Uterus (tissue), 2 donors: ENCODE results near the gene GLYATL1B.
"Not testable (repeated sequence)": the region's sequence is repeated elsewhere in the genome, so short reads cannot be mapped to it uniquely, and the experiment has no call there.

ENCODE experiments used
- CTCF ChIP-seq, 4 experiments: fragments of 200-600 bp in 2 of 4; fragments of 450-650 bp in 2 of 4; sonication (generic) in 2 of 4; IDR thresholded peaks; one replicate each; pipeline ENCODE4 v1.5.1; 2016 to 2019; ENCODE audit warnings: antibody characterized with exemption in 4 of 4, mild to moderate bottlenecking in 2 of 4, moderate library complexity in 1 of 4
- POLR2A ChIP-seq, 2 donors: fragments of 450-650 bp; IDR thresholded peaks; one replicate each; pipeline ENCODE4 v1.6.1; 2016; ENCODE audit warnings: antibody characterized with exemption in 2 of 2, mild to moderate bottlenecking in 1 of 2, moderate library complexity in 1 of 2

GRCh38 chr11:59060096-59060495 lies 26.0 kb upstream of the GLYATL1B start:
- not testable (repeated sequence) for TF ChIP-seq CTCF, POLR2A (IDR thresholded peaks at IDR 0.05)
